Femur (tissue), 1 donor: ENCODE measurements around the gene ACTN4.

ENCODE experiments used
- DNase-seq: peaks from one replicate; pipeline ENCODE4 v3.0.0-alpha.2; 2017

The ACTN4 gene

DNA sequence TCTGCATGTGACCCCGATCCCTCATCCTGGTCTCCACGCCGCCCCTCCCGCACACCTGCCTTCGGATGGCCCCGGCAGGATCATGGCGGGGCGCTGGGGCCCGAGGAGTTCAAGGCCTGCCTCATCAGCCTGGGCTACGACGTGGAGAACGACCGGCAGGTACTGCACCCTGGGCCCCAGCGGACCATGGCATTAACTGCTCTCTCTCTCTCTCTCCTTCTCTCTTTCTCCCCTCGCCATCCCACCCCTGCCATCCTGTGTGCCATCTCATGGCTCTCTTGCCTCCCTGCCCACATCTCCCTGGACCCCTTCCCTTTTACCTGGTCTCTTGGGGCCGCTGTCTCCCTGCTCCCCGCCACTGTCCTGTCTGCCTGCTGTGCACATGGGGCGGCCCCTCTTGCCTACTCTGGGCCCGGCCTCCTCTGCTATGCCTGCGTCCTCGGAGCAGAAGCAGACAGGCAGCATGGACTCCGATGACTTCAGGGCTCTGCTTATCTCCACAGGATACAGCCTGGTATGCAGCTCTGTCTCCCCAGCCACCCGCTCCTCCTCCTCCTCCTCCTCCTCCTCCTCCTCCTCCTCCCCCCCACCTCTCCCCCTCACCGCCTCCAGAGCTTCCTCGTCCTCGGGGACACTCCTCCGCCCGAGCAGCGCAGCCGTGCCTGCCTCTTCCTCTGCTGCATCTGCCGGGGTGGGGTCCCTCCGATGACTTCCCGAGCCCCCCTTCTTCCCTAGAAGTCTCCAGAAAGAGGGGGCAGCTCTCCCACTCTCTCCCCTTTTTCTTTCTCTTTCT, 80.6 kb downstream of the ACTN4 start:
- no peak for DNase-seq

GRCh38 chr19:38728752-38729541, 81.5 kb downstream of the ACTN4 start:
- DNase-seq, result no peak

- peak; percentile 71 for DNase-seq
Measured at GRCh38 chr19:38729653-38730469, 82.4 kb downstream of the ACTN4 start.

GRCh38 chr19:38730470-38730730, 83.0 kb downstream of the ACTN4 start:
- no peak for DNase-seq

GRCh38 chr19:38730731-38731589, 83.5 kb downstream of the ACTN4 start:
- DNase-seq, result peak; percentile 18

DNA sequence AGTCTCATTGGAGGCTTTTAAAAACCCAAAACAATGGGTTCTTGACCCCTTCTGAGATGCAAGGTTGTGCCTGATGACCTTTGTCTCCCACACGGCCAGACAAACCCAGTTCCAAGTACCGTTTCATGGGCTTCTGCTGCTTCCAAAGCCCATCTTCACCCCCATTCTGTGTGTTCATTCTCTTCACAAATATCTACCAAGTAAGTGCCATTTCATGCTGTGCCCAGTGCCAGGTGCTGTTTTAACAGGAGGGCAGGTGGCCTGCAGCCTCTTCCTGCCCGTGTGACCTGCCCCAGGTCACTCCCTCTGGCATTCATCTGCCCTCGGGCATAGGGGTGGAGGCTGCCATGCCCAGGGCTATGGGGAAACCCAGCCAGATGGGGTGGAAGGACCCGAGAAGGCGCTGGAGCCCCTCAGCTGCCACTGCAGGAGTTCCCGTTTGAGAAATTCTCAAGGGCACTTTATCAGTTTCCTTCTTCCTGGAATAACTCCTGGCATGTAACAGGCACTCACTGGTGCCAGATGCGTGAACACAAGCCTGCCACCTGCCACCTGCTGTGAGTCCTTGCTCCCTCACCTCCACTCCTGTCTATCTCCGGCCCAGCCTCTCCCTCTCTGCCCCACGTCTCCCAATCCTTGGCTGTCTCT, 84.3 kb downstream of the ACTN4 start:
- DNase-seq, result peak; percentile 13

DNA sequence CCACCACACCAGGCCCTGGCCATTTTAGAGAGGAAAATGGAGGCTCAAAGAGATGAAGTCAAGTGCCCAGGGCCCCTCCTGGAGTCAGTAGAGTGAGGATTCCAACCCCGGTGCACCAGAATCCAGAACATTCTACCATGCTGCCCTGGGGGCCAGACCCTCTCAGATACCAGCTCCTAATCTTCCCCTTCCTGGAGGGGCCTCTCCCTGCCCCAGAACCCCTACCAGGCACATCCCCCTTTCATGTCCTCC, 85.7 kb downstream of the ACTN4 start:
- no peak for DNase-seq

DNA sequence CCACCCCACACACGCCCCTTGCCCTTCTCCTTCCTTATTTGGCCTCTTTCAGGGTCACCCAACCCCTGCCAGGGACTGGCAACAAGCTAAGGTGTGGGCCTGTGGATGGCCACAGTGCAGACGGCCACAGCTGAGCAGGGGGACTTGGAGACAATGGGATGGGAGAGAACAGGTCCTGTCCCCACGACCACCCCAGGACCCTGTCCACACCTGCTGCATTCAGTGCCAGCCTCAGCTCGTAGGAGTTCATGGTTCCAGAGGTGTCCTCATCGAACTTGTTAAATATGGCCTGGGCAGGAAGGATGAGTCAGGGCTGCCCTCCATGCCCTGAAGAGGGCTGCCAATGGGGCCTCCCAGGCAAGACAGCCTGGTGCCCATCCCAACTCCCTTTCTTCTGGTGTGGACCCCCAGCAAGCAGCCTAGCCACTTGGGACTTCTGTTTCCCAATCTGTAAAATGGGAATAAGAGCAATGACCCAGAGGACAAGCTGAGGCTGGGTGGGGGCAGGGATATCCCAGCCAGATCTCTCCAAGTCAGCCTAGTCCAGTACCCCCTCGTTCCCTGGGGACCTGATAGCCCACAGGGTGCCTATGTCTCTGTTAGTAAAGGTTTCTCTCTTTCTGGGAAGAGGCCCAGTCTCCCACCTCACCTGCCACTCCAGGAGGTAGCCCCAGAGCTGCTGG, 86.2 kb downstream of the ACTN4 start:
- peak; percentile 25 for DNase-seq

GRCh38 chr19:38734176-38734425, 86.7 kb downstream of the ACTN4 start:
- DNase-seq, result peak; percentile 27

DNA sequence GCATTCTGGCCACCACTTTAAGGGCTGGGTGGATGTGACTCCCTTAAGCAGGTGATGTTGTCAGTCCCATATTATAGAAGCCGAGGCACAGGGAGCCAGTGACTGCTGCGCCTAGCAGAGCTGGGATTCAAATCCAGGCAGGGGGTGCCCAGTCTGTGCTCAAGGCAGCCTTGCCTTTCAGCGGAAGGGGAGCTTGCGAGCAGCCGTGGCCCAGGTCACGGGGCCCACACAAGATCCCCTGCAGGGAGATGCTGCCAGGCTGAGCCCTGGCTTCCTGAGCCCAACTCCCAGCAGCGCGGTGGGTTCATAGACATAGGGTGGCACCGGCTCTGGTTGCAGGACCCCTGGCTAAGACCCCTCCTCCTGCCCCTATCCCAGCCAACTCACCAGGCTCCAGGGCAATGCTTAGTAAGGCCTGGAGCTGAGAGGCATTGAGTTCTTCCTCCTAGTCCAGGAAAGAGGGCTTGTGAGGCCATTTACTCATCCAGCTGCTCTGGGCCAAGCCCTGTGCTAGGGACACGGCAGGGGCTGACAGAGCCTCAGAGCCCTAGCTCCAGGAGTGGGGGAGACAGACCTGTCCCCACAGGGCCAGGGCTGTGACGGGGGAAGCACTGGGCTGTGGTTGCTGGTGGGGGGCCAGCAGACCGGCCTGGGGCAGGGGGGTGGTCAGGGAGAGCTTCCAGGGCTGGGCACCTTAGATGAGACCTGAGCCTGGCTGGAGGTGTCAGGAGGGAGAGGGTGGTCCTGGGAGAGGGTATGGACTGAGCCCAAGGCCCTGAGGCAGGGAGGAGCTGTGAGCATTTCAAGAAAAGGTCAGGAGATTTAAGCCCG, 87.2 kb downstream of the ACTN4 start:
- no peak for DNase-seq

GRCh38 chr19:38735257-38735686, 87.8 kb downstream of the ACTN4 start:
- DNase-seq, result peak; percentile 39

GRCh38 chr19:38736036-38736412, 88.6 kb downstream of the ACTN4 start:
- peak; percentile 55 for DNase-seq

- peak; percentile 57 for DNase-seq
Measured at GRCh38 chr19:38736413-38737280, 89.2 kb downstream of the ACTN4 start.

GRCh38 chr19:38737281-38737865, 89.9 kb downstream of the ACTN4 start:
- peak; percentile 25 for DNase-seq

GRCh38 chr19:38737921-38738737, 90.7 kb downstream of the ACTN4 start:
- no peak for DNase-seq

GRCh38 chr19:38739440-38740256, 92.2 kb downstream of the ACTN4 start:
- DNase-seq, result no peak

GRCh38 chr19:38740257-38740592, 92.8 kb downstream of the ACTN4 start:
- no peak for DNase-seq

DNA sequence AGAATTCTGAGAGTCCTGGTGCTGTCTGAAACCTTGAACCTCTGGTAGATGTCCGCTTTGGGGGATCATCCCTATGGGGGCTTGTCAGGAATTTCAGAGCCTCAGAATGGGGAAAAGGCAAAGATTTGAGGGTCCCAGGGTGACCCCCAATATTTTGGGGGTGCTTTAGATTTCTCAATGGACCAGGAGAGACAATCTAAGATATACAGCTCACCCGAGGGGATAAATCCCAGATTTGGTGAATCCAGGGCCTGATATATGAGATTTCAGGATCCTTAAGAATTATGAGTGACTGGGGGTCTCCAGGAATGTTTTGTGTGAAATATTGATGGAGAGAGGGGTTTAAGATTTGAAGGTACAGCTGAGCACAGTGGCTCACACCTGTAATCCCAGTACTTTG, 93.5 kb downstream of the ACTN4 start:
- DNase-seq, result no peak
